Neural cell (in vitro differentiated cells): Measurements from ENCODE around the gene TRAF2. TPM values are rescaled to one million over a fixed set of nuclear protein-coding genes. Genes with fewer than 3 reads are reported as not detected.

Source experiments
- H2AFZ ChIP-seq: fragments of 200-600, 300-800 bp; sonication (generic), shearing (Covaris generic); 2 replicates; pipeline ENCODE4 v1.6.0; 2014; ENCODE audit warnings: low read depth, mild to moderate bottlenecking, antibody characterized with exemption, low read length, moderate library complexity
- H3F3A ChIP-seq: fragments of 200-600 bp; shearing (Covaris generic); 2 replicates; pipeline ENCODE4 v1.6.1; 2016; ENCODE audit warnings: mild to moderate bottlenecking, moderate library complexity, mixed read lengths, antibody characterized with exemption, low read length; ENCODE audit not compliant: insufficient read depth, poor library complexity, severe bottlenecking
- H3K27ac ChIP-seq: fragments of 200-600, 300-800 bp; sonication (generic), shearing (Covaris generic); 2 replicates; pipeline ENCODE4 v1.5.1; 2014; ENCODE audit warnings: mild to moderate bottlenecking, low read length, moderate library complexity
- H3K27me3 ChIP-seq: fragments of 300-800, 200-600 bp; sonication (generic), shearing (Covaris generic); 2 replicates; pipeline ENCODE4 v1.6.0; 2014; ENCODE audit warnings: mild to moderate bottlenecking, low read depth, low read length, moderate library complexity; ENCODE audit not compliant: insufficient read depth
- H3K36me3 ChIP-seq: fragments of 300-800, 200-600 bp; sonication (generic), shearing (Covaris generic); 2 replicates; pipeline ENCODE4 v1.5.1; 2014; ENCODE audit warnings: mild to moderate bottlenecking, antibody characterized with exemption, low read length, moderate library complexity; ENCODE audit not compliant: insufficient read depth
- H3K4me2 ChIP-seq: fragments of 300-800, 200-600 bp; sonication (generic), shearing (Covaris generic); 2 replicates; pipeline ENCODE4 v1.6.0; 2014; ENCODE audit warnings: mild to moderate bottlenecking, low read length
- H3K4me3 ChIP-seq: fragments of 300-800, 200-600 bp; sonication (generic), shearing (Covaris generic); 2 replicates; pipeline ENCODE4 v1.5.1; 2014; ENCODE audit warnings: mild to moderate bottlenecking, low read length, moderate library complexity
- H3K79me2 ChIP-seq: fragments of 200-600 bp; shearing (Covaris generic); replicated peaks from 2 replicates; pipeline ENCODE4 v1.6.0; 2014; ENCODE audit warnings: mild to moderate bottlenecking, low read length, moderate library complexity; ENCODE audit not compliant: insufficient read depth
- H3K9ac ChIP-seq: fragments of 300-800, 200-600 bp; sonication (generic), shearing (Covaris generic); 2 replicates; pipeline ENCODE4 v1.6.1; 2016; ENCODE audit warnings: mild to moderate bottlenecking, low read length, mixed read lengths
- H3K9me2 ChIP-seq: fragments of 200-600 bp; shearing (Covaris generic); 2 replicates; pipeline ENCODE4 v1.6.1; 2016; ENCODE audit warnings: mild to moderate bottlenecking, low read length, mixed read lengths; ENCODE audit not compliant: insufficient read depth
- H3K9me3 ChIP-seq: fragments of 200-600, 300-800 bp; sonication (generic), shearing (Covaris generic); 2 replicates; pipeline ENCODE4 v1.6.1; 2016; ENCODE audit warnings: mild to moderate bottlenecking, mixed run types, low read length, moderate library complexity, mixed read lengths
- H4K20me1 ChIP-seq: fragments of 200-600 bp; shearing (Covaris generic); 2 replicates; pipeline ENCODE4 v1.6.1; 2016; ENCODE audit warnings: mild to moderate bottlenecking, mixed run types; ENCODE audit not compliant: insufficient read depth
- CTCF ChIP-seq: fragments of 450-650 bp; IDR thresholded peaks from 2 replicates; pipeline ENCODE4 v1.5.1; 2014; ENCODE audit warnings: antibody characterized with exemption, mild to moderate bottlenecking, moderate library complexity; ENCODE audit not compliant: poor library complexity, severe bottlenecking
- EP300 ChIP-seq: fragments of 450-650 bp; conservative IDR thresholded peaks from 2 replicates; pipeline ENCODE4 v1.6.1; 2014; ENCODE audit warnings: antibody characterized with exemption, mild to moderate bottlenecking, moderate library complexity; ENCODE audit not compliant: poor library complexity, severe bottlenecking
- EZH2 ChIP-seq: fragments of 200-600, 300-800 bp; shearing (Covaris generic), sonication (generic); IDR thresholded peaks from 2 replicates; pipeline ENCODE4 v1.6.1; 2014; ENCODE audit warnings: antibody characterized with exemption, low read length, borderline replicate concordance, mild to moderate bottlenecking; ENCODE audit not compliant: insufficient read depth, poor library complexity, severe bottlenecking
- MXI1 ChIP-seq: fragments of 450-650 bp; conservative IDR thresholded peaks from 2 replicates; pipeline ENCODE4 v1.6.1; 2014; ENCODE audit warnings: antibody characterized with exemption, mild to moderate bottlenecking; ENCODE audit not compliant: poor library complexity, severe bottlenecking
- POLR2AphosphoS5 ChIP-seq: IDR thresholded peaks from 2 replicates; pipeline ENCODE4 v1.6.1; 2012
- REST ChIP-seq: IDR thresholded peaks from 2 replicates; pipeline ENCODE4 v1.6.1; 2012; ENCODE audit warnings: borderline replicate concordance
- SMC3 ChIP-seq: fragments of 450-650 bp; conservative IDR thresholded peaks from 2 replicates; pipeline ENCODE4 v1.6.1; 2014; ENCODE audit warnings: antibody characterized with exemption, mild to moderate bottlenecking, moderate library complexity; ENCODE audit not compliant: poor library complexity
- TAF1 ChIP-seq: IDR thresholded peaks from 2 replicates; pipeline ENCODE4 v1.6.1; 2012; ENCODE audit warnings: low read depth
- polyA plus RNA-seq: library from polyadenylated mRNA; depleted of rRNA; stranded (reverse); fragments of >200 nt; gene quantifications from 2 replicates; pipeline ENCODE4 v1.2.3, GENCODE V29; 2014

Gene TRAF2
- polyA plus RNA-seq, 1 donor from 2014 or later, result 14.6 TPM

GRCh38 chr9:136900988-136901515, 14.7 kb downstream of the TRAF2 start:
- H3K27me3 ChIP-seq, result no peaks in the 10 kb centered on the region
- no peak overlapping the region for H2AFZ ChIP-seq
- H3K9me3 ChIP-seq, result no peaks in the 10 kb centered on the region
- no peak for TF ChIP-seq POLR2AphosphoS5
- no peak for TF ChIP-seq EZH2
- no peak for TF ChIP-seq REST
- no peak for TF ChIP-seq CTCF
- TF ChIP-seq MXI1, result no peak
- no peak for TF ChIP-seq EP300
- TF ChIP-seq TAF1, result no peak
- no peaks in the 10 kb centered on the region for H3F3A ChIP-seq
- no peaks in the 10 kb centered on the region for H4K20me1 ChIP-seq
- H3K27ac ChIP-seq, result no peak overlapping the region
- H3K36me3 ChIP-seq, result no peaks in the 10 kb centered on the region
- H3K9ac ChIP-seq, result no peak overlapping the region
- H3K79me2 ChIP-seq, result no peaks in the 10 kb centered on the region
- no peak overlapping the region for H3K4me2 ChIP-seq
- H3K9me2 ChIP-seq, result no peaks in the 10 kb centered on the region
- no peak overlapping the region for H3K4me3 ChIP-seq

GRCh38 chr9:136901516-136902258, 15.4 kb downstream of the TRAF2 start:
- Histone ChIP-seq H4K20me1 (no peaks in the 10 kb centered on the region), H3K9me3 (no peaks in the 10 kb centered on the region), H2AFZ (no peak overlapping the region), H3K9me2 (no peaks in the 10 kb centered on the region), H3K9ac (no peak overlapping the region), H3K27ac (no peak overlapping the region), H3F3A (no peaks in the 10 kb centered on the region), H3K36me3 (no peaks in the 10 kb centered on the region), H3K27me3 (no peaks in the 10 kb centered on the region), H3K79me2 (no peaks in the 10 kb centered on the region), H3K4me2 (no peak overlapping the region), H3K4me3 (no peak overlapping the region)
- TF ChIP-seq TAF1 (no peak), EP300 (no peak), SMC3 (no peak)
